ENCODE results near the gene ATP9A. TPM values are rescaled to one million over a fixed set of nuclear protein-coding genes. Genes with fewer than 3 reads are reported as not detected.
"Not testable (repeated sequence)": the region's sequence is repeated elsewhere in the genome, so short reads cannot be mapped to it uniquely, and the experiment has no call there.

Gene ATP9A
- total and polyA plus RNA-seq, 4 donors = 2.4 to 16.7 (median 9.9) TPM

DNA sequence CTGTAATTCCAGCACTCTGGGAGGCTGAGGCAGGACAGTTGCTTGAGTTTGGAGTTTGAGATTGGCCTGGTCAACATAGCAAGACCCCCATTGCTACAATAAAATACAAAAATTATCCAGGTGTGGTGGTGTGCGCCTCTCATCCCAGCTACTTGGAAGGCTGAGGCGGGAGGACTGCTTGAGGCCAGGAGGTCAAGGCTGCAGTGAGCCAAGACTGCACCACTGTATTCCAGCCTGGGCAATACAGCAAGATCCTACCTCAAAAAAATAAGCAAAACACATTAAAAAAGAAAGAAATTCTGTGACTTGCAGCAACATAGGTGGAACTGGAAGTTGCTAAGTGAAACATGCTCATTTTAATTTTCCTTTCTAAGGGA is 119.6 kb downstream of the ATP9A start:
- Histone ChIP-seq H3K4me1 (ENCODE audit: control insufficient read depth in 4 of 4, insufficient read depth in 4 of 4, low read length in 3 of 4) (no peaks in the 10 kb centered on the region), H3K9me3 (ENCODE audit: control insufficient read depth in 4 of 4, low read length in 3 of 4) (no peaks in the 10 kb centered on the region), H3K4me3 (ENCODE audit: low read depth in 1 of 3, low read length in 3 of 3) (no peak overlapping the region), H3K9ac (ENCODE audit: low read depth in 1 of 2, low read length in 2 of 2) (no peak overlapping the region), H3K27me3 (ENCODE audit: control insufficient read depth in 4 of 4, insufficient read depth in 4 of 4, low read length in 3 of 4) (no peaks in the 10 kb centered on the region), H3K27ac (ENCODE audit: low read depth in 1 of 2, low read length in 2 of 2) (no peak overlapping the region), H3K36me3 (ENCODE audit: control insufficient read depth in 4 of 4, insufficient read depth in 3 of 4, low read depth in 1 of 4, low read length in 3 of 4) (peaks cover 0 to 3% (median 1%) of the 10 kb centered on the region in 4 donors)
- WGBS = 98% methylated on average over 2 of the region's 2 CpGs
- DNase-seq (ENCODE audit: low spot score) = no peak
- TF ChIP-seq HNF4G (IDR thresholded peaks at IDR 0.05) (no peak), YY1 (IDR thresholded peaks at IDR 0.05) (no peak), RXRA (IDR thresholded peaks at IDR 0.05) (no peak), FOXA1 (IDR thresholded peaks at IDR 0.05) (no peak), SP1 (IDR thresholded peaks at IDR 0.05) (no peak), NR2F2 (IDR thresholded peaks at IDR 0.05) (no peak)

DNA sequence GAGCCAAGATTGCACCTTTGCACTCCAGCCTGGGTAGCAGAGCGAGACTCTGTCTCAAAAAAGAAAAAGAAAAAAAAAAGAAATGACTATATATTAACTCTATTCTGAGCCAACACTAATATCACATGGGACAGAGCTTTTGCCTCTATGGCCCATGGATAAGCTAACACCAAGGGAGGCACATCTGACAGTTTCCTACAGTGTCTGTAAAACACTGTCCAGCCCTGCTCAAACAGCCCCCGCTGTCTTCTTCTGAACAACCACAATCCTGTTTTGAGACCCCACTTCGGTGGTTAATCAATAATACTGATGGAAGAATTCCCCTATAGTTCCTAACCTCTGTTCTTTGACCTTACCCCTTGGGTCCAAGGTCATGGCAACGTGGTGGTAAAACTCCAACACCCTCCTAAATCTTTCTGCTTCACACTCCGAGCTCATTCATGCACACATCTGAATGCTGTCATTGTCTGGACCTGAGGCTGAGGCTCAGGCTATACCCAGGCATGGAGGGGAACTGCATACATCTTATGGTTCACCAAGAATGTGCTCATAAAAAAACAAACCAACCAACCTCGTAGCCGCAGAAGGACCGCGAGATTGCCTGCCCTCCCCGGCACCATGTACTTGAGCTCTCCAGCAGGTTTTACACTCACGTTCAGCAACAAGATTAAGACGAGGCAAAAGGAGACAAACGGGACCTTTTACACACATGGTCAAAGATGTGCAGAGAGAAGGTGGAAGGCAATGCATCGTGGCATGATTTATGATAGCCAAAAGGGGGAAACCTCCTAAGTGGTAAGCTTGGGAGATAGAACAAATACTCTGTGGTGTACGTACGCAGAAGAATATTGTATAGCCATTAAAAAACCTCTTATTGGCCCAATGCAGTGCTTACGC is 120.3 kb downstream of the ATP9A start:
- H3K9me3 ChIP-seq (ENCODE audit: control insufficient read depth in 4 of 4, low read length in 3 of 4) = no peaks in the 10 kb centered on the region
- no peak overlapping the region for H3K4me3 ChIP-seq (ENCODE audit: low read depth in 1 of 3, low read length in 3 of 3)
- no peaks in the 10 kb centered on the region for H3K27me3 ChIP-seq (ENCODE audit: control insufficient read depth in 4 of 4, insufficient read depth in 4 of 4, low read length in 3 of 4)
- H3K36me3 ChIP-seq (ENCODE audit: control insufficient read depth in 4 of 4, insufficient read depth in 3 of 4, low read depth in 1 of 4, low read length in 3 of 4) = peaks cover 0 to 3% (median 1%) of the 10 kb centered on the region in 4 donors
- H3K9ac ChIP-seq (ENCODE audit: low read depth in 1 of 2, low read length in 2 of 2) = no peak overlapping the region
- TF ChIP-seq, protein P1, sequence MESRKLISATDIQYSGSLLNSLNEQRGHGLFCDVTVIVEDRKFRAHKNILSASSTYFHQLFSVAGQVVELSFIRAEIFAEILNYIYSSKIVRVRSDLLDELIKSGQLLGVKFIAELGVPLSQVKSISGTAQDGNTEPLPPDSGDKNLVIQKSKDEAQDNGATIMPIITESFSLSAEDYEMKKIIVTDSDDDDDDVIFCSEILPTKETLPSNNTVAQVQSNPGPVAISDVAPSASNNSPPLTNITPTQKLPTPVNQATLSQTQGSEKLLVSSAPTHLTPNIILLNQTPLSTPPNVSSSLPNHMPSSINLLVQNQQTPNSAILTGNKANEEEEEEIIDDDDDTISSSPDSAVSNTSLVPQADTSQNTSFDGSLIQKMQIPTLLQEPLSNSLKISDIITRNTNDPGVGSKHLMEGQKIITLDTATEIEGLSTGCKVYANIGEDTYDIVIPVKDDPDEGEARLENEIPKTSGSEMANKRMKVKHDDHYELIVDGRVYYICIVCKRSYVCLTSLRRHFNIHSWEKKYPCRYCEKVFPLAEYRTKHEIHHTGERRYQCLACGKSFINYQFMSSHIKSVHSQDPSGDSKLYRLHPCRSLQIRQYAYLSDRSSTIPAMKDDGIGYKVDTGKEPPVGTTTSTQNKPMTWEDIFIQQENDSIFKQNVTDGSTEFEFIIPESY (IDR thresholded peaks at IDR 0.05) = no peak
- TF ChIP-seq GABPA (IDR thresholded peaks at IDR 0.05 in 1 of 2, conservative IDR thresholded peaks at IDR 0.05 in 1 of 2) = no peak
- TF ChIP-seq RXRA (IDR thresholded peaks at IDR 0.05) = no peak
- TF ChIP-seq FOXA2 (IDR thresholded peaks at IDR 0.05) = no peak
- TF ChIP-seq FOXA1 (IDR thresholded peaks at IDR 0.05) = no peak
- no peak for TF ChIP-seq HNF4A (conservative IDR thresholded peaks at IDR 0.05)
- TF ChIP-seq, protein P2, sequence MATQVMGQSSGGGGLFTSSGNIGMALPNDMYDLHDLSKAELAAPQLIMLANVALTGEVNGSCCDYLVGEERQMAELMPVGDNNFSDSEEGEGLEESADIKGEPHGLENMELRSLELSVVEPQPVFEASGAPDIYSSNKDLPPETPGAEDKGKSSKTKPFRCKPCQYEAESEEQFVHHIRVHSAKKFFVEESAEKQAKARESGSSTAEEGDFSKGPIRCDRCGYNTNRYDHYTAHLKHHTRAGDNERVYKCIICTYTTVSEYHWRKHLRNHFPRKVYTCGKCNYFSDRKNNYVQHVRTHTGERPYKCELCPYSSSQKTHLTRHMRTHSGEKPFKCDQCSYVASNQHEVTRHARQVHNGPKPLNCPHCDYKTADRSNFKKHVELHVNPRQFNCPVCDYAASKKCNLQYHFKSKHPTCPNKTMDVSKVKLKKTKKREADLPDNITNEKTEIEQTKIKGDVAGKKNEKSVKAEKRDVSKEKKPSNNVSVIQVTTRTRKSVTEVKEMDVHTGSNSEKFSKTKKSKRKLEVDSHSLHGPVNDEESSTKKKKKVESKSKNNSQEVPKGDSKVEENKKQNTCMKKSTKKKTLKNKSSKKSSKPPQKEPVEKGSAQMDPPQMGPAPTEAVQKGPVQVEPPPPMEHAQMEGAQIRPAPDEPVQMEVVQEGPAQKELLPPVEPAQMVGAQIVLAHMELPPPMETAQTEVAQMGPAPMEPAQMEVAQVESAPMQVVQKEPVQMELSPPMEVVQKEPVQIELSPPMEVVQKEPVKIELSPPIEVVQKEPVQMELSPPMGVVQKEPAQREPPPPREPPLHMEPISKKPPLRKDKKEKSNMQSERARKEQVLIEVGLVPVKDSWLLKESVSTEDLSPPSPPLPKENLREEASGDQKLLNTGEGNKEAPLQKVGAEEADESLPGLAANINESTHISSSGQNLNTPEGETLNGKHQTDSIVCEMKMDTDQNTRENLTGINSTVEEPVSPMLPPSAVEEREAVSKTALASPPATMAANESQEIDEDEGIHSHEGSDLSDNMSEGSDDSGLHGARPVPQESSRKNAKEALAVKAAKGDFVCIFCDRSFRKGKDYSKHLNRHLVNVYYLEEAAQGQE (IDR thresholded peaks at IDR 0.05) = no peak
- no peak for TF ChIP-seq TAF1 (conservative IDR thresholded peaks at IDR 0.05)
- no peak for TF ChIP-seq NR2F2 (IDR thresholded peaks at IDR 0.05)
- no peak for TF ChIP-seq YY1 (IDR thresholded peaks at IDR 0.05)
- TF ChIP-seq, protein P3, sequence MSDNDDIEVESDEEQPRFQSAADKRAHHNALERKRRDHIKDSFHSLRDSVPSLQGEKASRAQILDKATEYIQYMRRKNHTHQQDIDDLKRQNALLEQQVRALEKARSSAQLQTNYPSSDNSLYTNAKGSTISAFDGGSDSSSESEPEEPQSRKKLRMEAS (IDR thresholded peaks at IDR 0.05) = no peak
- no peak for TF ChIP-seq EGR1 (IDR thresholded peaks at IDR 0.05; ENCODE audit: low read depth in 2 of 2)
- TF ChIP-seq, protein P4, sequence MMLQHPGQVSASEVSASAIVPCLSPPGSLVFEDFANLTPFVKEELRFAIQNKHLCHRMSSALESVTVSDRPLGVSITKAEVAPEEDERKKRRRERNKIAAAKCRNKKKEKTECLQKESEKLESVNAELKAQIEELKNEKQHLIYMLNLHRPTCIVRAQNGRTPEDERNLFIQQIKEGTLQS (IDR thresholded peaks at IDR 0.05) = no peak
- no peak for TF ChIP-seq JUND (IDR thresholded peaks at IDR 0.05)
- TF ChIP-seq, protein P5, sequence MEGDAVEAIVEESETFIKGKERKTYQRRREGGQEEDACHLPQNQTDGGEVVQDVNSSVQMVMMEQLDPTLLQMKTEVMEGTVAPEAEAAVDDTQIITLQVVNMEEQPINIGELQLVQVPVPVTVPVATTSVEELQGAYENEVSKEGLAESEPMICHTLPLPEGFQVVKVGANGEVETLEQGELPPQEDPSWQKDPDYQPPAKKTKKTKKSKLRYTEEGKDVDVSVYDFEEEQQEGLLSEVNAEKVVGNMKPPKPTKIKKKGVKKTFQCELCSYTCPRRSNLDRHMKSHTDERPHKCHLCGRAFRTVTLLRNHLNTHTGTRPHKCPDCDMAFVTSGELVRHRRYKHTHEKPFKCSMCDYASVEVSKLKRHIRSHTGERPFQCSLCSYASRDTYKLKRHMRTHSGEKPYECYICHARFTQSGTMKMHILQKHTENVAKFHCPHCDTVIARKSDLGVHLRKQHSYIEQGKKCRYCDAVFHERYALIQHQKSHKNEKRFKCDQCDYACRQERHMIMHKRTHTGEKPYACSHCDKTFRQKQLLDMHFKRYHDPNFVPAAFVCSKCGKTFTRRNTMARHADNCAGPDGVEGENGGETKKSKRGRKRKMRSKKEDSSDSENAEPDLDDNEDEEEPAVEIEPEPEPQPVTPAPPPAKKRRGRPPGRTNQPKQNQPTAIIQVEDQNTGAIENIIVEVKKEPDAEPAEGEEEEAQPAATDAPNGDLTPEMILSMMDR (IDR thresholded peaks at IDR 0.05; ENCODE audit: low read depth, low read length, missing input control) = no peak
- no peak for TF ChIP-seq RAD21 (IDR thresholded peaks at IDR 0.05)
- TF ChIP-seq SP1 (IDR thresholded peaks at IDR 0.05) = no peak
- no peak for TF ChIP-seq HNF4G (IDR thresholded peaks at IDR 0.05)
- no peak for DNase-seq (ENCODE audit: low spot score)
- no peak overlapping the region for H3K27ac ChIP-seq (ENCODE audit: low read depth in 1 of 2, low read length in 2 of 2)
- WGBS = 85% methylated on average over 17 of the region's 17 CpGs
- no peaks in the 10 kb centered on the region for H3K4me1 ChIP-seq (ENCODE audit: control insufficient read depth in 4 of 4, insufficient read depth in 4 of 4, low read length in 3 of 4)

DNA sequence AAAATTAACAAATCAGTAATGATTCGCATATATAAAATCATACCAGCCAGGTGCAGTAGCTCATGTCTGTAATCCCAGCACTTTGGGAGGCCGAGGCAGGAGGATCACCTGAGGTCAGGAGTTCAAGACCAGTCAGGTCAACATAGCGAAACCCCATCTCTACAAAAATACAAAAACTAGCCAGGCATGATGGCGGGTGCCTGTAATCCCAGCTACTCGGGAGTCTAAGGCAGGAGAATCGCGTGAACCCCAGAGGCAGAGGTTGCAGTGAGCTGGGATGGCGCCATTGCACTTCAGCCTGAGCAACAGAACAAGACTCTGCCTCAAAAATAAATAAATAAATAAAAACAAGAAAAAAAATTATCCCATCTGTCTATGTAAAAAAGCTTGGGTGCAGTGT is 124.4 kb downstream of the ATP9A start:
- not testable (repeated sequence) for DNase-seq (ENCODE audit: low spot score); H3K36me3 ChIP-seq (ENCODE audit: control insufficient read depth in 4 of 4, insufficient read depth in 3 of 4, low read depth in 1 of 4, low read length in 3 of 4); H3K9me3 ChIP-seq (ENCODE audit: control insufficient read depth in 4 of 4, low read length in 3 of 4); H3K4me1 ChIP-seq (ENCODE audit: control insufficient read depth in 4 of 4, insufficient read depth in 4 of 4, low read length in 3 of 4); H3K9ac ChIP-seq (ENCODE audit: low read depth in 1 of 2, low read length in 2 of 2); H3K27ac ChIP-seq (ENCODE audit: low read depth in 1 of 2, low read length in 2 of 2); H3K4me3 ChIP-seq (ENCODE audit: low read depth in 1 of 3, low read length in 3 of 3); H3K27me3 ChIP-seq (ENCODE audit: control insufficient read depth in 4 of 4, insufficient read depth in 4 of 4, low read length in 3 of 4)
- WGBS = 96% methylated on average over 8 of the region's 8 CpGs

Measured in liver (tissue), 9 donors.